ENCODE measurements around the gene AREL1.

- no peak for TF ChIP-seq POLR2A (IDR thresholded peaks at IDR 0.05)
- TF ChIP-seq CTCF (IDR thresholded peaks at IDR 0.05) = no peak
- no peak for TF ChIP-seq EP300 (IDR thresholded peaks at IDR 0.05)
Measured at GRCh38 chr14:74756326-74756725, 43.4 kb upstream of the AREL1 start.

Data from sigmoid colon (tissue), 4 donors.